GM06990 (cell line): ENCODE results near the gene RBM20.

ENCODE experiments used
- DNase-seq: peaks from one replicate; pipeline ENCODE4 v3.0.0-alpha.2; 2011; ENCODE audit not compliant: insufficient read length; ENCODE audit errors: extremely low read depth
- H3K27me3 ChIP-seq: replicated peaks from 2 replicates; pipeline ENCODE4 v1.6.0; 2011; ENCODE audit warnings: low read length; ENCODE audit not compliant: control insufficient read depth, insufficient read depth
- H3K36me3 ChIP-seq: 2 replicates; pipeline ENCODE4 v1.5.1; 2011; ENCODE audit warnings: low read length; ENCODE audit not compliant: control insufficient read depth, insufficient read depth
- H3K4me3 ChIP-seq: replicated peaks from 2 replicates; pipeline ENCODE4 v1.5.1; 2011; ENCODE audit warnings: low read depth, mild to moderate bottlenecking, control low read depth, low read length
- CTCF ChIP-seq: IDR thresholded peaks from 2 replicates; pipeline ENCODE4 v1.5.1; 2011; ENCODE audit warnings: low read length, control low read depth, mild to moderate bottlenecking, inconsistent platforms; ENCODE audit not compliant: insufficient read depth, poor library complexity, severe bottlenecking

RBM20 gene

GRCh38 chr10:110778211-110778610, 134.1 kb downstream of the RBM20 start:
- Histone ChIP-seq H3K27me3 (no peaks in the 10 kb centered on the region), H3K4me3 (no peak overlapping the region), H3K36me3 (no peaks in the 10 kb centered on the region)
- no peak for TF ChIP-seq CTCF
- DNase-seq, result no peak

- no peak overlapping the region for H3K4me3 ChIP-seq
- no peak for DNase-seq
- no peak for TF ChIP-seq CTCF
- H3K27me3 ChIP-seq, result no peaks in the 10 kb centered on the region
- H3K36me3 ChIP-seq, result no peaks in the 10 kb centered on the region
Measured at GRCh38 chr10:110779489-110779888, 135.4 kb downstream of the RBM20 start.

DNA sequence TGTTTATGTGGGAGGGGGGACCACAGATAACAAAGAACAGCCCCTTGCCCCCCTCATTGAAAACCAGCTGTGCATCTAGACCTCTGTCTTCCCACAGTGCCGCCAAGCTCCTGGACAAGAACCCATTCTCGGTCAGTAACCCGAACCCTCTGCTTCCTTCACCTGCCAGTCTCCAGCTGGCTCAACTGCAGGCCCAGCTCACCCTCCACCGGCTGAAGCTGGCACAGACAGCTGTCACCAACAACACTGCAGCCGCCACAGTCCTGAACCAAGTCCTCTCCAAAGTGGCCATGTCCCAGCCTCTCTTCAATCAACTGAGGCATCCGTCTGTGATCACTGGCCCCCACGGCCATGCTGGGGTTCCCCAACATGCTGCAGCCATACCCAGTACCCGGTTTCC, 136.6 kb downstream of the RBM20 start:
- TF ChIP-seq CTCF, result no peak
- no peak for DNase-seq
- no peaks in the 10 kb centered on the region for H3K27me3 ChIP-seq
- H3K4me3 ChIP-seq, result no peak overlapping the region
- no peaks in the 10 kb centered on the region for H3K36me3 ChIP-seq

DNA sequence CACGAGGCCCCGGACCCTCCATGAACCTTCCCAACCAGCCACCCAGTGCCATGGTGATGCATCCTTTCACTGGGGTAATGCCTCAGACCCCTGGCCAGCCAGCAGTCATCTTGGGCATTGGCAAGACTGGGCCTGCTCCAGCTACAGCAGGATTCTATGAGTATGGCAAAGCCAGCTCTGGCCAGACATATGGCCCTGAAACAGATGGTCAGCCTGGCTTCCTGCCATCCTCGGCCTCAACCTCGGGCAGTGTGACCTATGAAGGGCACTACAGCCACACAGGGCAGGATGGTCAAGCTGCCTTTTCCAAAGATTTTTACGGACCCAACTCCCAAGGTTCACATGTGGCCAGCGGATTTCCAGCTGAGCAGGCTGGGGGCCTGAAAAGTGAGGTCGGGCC, 137.0 kb downstream of the RBM20 start:
- H3K27me3 ChIP-seq, result no peaks in the 10 kb centered on the region
- H3K36me3 ChIP-seq, result no peaks in the 10 kb centered on the region
- no peak for DNase-seq
- no peak for TF ChIP-seq CTCF
- no peak overlapping the region for H3K4me3 ChIP-seq

- TF ChIP-seq CTCF, result no peak
- Histone ChIP-seq H3K4me3 (no peak overlapping the region), H3K36me3 (no peaks in the 10 kb centered on the region), H3K27me3 (no peaks in the 10 kb centered on the region)
- no peak for DNase-seq
Measured at GRCh38 chr10:110782616-110783015, 138.5 kb downstream of the RBM20 start.

DNA sequence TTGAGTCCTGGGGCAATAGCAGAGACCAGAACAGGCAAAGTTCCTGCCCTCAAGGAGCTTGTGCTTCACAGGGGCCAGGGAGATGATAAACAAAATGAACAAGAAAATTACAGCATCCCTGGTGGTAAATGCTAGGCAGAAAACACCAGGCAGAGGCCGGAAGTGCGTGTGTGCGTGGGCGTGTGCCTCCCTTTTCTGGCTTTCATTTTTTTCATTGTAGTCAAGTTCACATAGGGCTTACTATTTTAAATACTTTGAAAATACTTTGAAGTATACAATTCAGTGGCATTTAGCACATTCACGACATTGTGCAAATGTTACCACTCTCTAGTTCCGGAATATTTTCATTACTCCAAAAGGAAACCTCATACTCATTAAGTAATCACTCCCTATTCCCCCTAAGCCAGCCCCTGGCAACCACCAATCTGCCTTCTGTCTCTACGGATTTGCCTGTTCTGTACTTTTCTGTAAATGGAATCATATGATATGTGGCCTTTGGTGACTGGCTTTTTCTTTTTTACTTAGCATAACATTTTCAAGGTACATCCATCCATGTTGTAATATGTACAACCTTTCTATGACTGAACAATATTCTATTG, 139.5 kb downstream of the RBM20 start:
- TF ChIP-seq CTCF, result no peak
- Histone ChIP-seq H3K36me3 (no peaks in the 10 kb centered on the region), H3K4me3 (no peak overlapping the region), H3K27me3 (no peaks in the 10 kb centered on the region)
- no peak for DNase-seq
